ENCODE data around the gene TSC22D1. TPM values are rescaled to one million over a fixed set of nuclear protein-coding genes. Genes with fewer than 3 reads are reported as not detected.

Gene TSC22D1
- total RNA-seq, 4 donors from 2014 or later, result 199 to 263 (median 248) TPM

- H3K27ac ChIP-seq (replicated peaks in 1 of 4), result peak overlapping the region; percentile 2 to 92 (median 60)
- peak; percentile 87 for DNase-seq (ENCODE audit: extremely low spot score)
- TF ChIP-seq EP300 (IDR thresholded peaks at IDR 0.05) (no peak), POLR2AphosphoS5 (IDR thresholded peaks at IDR 0.05) (peak in 1 of 2 donors; percentile 23), CTCF (IDR thresholded peaks at IDR 0.05) (no peak), POLR2A (IDR thresholded peaks at IDR 0.05; ENCODE audit: low read depth) (no peak)
- 60% methylated on average over 5 of the region's 5 CpGs for WGBS
- no peaks in the 10 kb centered on the region for H3K9me3 ChIP-seq
- H3K36me3 ChIP-seq, result peaks cover 6 to 25% (median 17%) of the 10 kb centered on the region in 4 donors
- H3K4me3 ChIP-seq, result peak overlapping the region in 2 of 4 donors; percentile 78 to 86
- peaks cover 18 to 38% (median 29%) of the 10 kb centered on the region in 4 donors for H3K4me1 ChIP-seq
- no peaks in the 10 kb centered on the region for H3K27me3 ChIP-seq
- intact Hi-C loops (cut with DNase I), result loop anchor here (5.0 kb wide), 3 partner anchors 65 to 290 kb away; no protein-coding TSS in a partner anchor
These were observed 143.5 kb downstream of the TSC22D1 start for GRCh38 chr13:44432650-44433049.

DNA sequence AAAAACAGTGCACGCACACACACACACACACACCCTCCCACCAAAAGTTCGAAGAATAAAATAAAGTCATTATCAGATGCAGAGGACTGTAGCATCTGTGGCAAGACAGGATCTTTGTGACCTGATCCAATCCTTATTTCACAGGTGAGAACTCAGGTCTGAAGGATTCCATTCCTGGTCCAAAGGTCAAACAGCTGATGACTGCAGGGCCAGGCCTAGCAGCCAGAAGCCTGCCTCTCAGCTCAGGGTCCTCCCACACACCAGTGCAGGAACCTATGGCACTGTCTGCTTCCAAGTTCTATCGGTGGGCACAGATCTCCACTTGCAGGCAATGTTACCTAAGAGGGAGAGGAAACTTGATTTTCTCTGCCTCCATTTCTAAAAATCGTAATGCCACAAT lies 145.0 kb downstream of the TSC22D1 start:
- DNase-seq (ENCODE audit: extremely low spot score), result peak; percentile 81

DNA sequence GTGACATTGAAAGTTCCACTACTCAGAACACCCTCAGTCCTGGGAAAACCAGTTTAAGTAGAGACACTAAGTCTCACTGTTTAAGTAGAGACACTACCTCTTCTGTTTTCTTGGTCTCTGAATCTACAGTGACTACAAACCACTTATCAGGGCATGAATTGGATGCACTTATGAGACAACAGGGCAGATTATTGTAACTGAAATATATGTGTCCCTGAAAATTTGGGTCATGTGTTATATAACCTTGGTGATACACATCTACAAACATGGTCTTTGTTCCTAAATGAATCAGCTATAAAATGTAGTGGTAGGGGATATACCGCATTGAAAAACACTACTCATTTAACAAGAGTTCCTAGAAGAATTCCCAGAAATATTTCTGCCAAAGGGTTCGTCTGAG lies 146.8 kb downstream of the TSC22D1 start:
- Histone ChIP-seq H3K36me3 (peaks cover 4 to 19% (median 13%) of the 10 kb centered on the region in 4 donors), H3K4me1 (peaks cover 10 to 32% (median 19%) of the 10 kb centered on the region in 4 donors), H3K27ac (replicated peaks in 1 of 4) (no peak overlapping the region), H3K4me3 (no peak overlapping the region), H3K27me3 (no peaks in the 10 kb centered on the region), H3K9me3 (no peaks in the 10 kb centered on the region)
- intact Hi-C loops (cut with DNase I), result no loop called here
- 63% methylated on average over 2 of the region's 2 CpGs for whole genome bisulfite sequencing
- TF ChIP-seq EP300 (IDR thresholded peaks at IDR 0.05), result no peak
- TF ChIP-seq POLR2AphosphoS5 (IDR thresholded peaks at IDR 0.05), result no peak
- no peak for DNase-seq (ENCODE audit: extremely low spot score)

More for the DNA sequence above, 145.0 kb downstream of the TSC22D1 start:
- intact Hi-C loops (cut with DNase I), result loop anchor here (5.0 kb wide), 3 partner anchors 64 to 289 kb away; no protein-coding TSS in a partner anchor
- TF ChIP-seq CTCF (IDR thresholded peaks at IDR 0.05), result no peak
- TF ChIP-seq POLR2A (IDR thresholded peaks at IDR 0.05; ENCODE audit: low read depth), result no peak
- TF ChIP-seq POLR2AphosphoS5 (IDR thresholded peaks at IDR 0.05), result no peak
- no peak for TF ChIP-seq EP300 (IDR thresholded peaks at IDR 0.05)
- H3K27me3 ChIP-seq, result no peaks in the 10 kb centered on the region
- no peak overlapping the region for H3K4me3 ChIP-seq
- 77% methylated on average over 4 of the region's 4 CpGs for WGBS
- no peaks in the 10 kb centered on the region for H3K9me3 ChIP-seq
- peaks cover 15 to 34% (median 25%) of the 10 kb centered on the region in 4 donors for H3K4me1 ChIP-seq
- peaks cover 6 to 25% (median 17%) of the 10 kb centered on the region in 4 donors for H3K36me3 ChIP-seq
- H3K27ac ChIP-seq (replicated peaks in 1 of 4), result peak overlapping the region in 1 of 4 donors; percentile 92

- DNase-seq (ENCODE audit: extremely low spot score), result peak; percentile 34
- Histone ChIP-seq H3K4me1 (peaks cover 0 to 5% (median 2%) of the 10 kb centered on the region in 4 donors), H3K4me3 (no peak overlapping the region), H3K27me3 (no peaks in the 10 kb centered on the region), H3K9me3 (no peaks in the 10 kb centered on the region), H3K27ac (replicated peaks in 1 of 4) (no peak overlapping the region), H3K36me3 (no peaks in the 10 kb centered on the region)
- 62% methylated on average over 3 of the region's 3 CpGs for WGBS
- intact Hi-C loops (cut with DNase I), result no loop called here
- TF ChIP-seq POLR2A (IDR thresholded peaks at IDR 0.05; ENCODE audit: low read depth) (no peak), CTCF (IDR thresholded peaks at IDR 0.05) (no peak), EP300 (IDR thresholded peaks at IDR 0.05) (no peak), POLR2AphosphoS5 (IDR thresholded peaks at IDR 0.05) (no peak)
These were observed 149.7 kb downstream of the TSC22D1 start for GRCh38 chr13:44426461-44426860.

DNA sequence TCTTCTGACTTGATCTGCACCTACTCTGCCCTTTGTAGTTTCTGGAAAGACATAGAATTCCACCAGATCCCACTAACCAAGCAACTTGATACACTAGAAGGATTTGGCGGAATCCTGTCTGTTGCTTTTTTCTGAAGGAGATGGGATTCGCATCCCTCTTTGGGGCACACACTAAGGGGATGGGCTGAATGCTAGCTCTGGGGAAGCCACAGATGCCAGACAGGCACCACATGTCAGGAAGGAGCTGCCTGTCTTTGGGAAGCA lies 150.4 kb downstream of the TSC22D1 start:
- H3K9me3 ChIP-seq, result no peaks in the 10 kb centered on the region
- peaks cover 0 to 5% (median 2%) of the 10 kb centered on the region in 4 donors for H3K4me1 ChIP-seq
- TF ChIP-seq POLR2A (IDR thresholded peaks at IDR 0.05; ENCODE audit: low read depth) (no peak), POLR2AphosphoS5 (IDR thresholded peaks at IDR 0.05) (no peak), CTCF (IDR thresholded peaks at IDR 0.05) (no peak), EP300 (IDR thresholded peaks at IDR 0.05) (no peak)
- no peak overlapping the region for H3K27ac ChIP-seq (replicated peaks in 1 of 4)
- no peak overlapping the region for H3K4me3 ChIP-seq
- intact Hi-C loops (cut with DNase I), result no loop called here
- no peaks in the 10 kb centered on the region for H3K27me3 ChIP-seq
- 100% methylated on average over 2 of the region's 2 CpGs for WGBS
- no peaks in the 10 kb centered on the region for H3K36me3 ChIP-seq
- no peak for DNase-seq (ENCODE audit: extremely low spot score)
